ENCODE measurements around the gene CRHR2.

CRHR2 gene

GRCh38 chr7:30698481-30698880 is 16.2 kb upstream of the CRHR2 start:
- H3K27ac ChIP-seq = no peak overlapping the region
- no peak for TF ChIP-seq CTCF (conservative IDR thresholded peaks at IDR 0.05)

GRCh38 chr7:30697719-30698460 is 15.6 kb upstream of the CRHR2 start:
- no peak for TF ChIP-seq CTCF (conservative IDR thresholded peaks at IDR 0.05)
- H3K27ac ChIP-seq = no peak overlapping the region

GRCh38 chr7:30694774-30695721 is 12.8 kb upstream of the CRHR2 start:
- TF ChIP-seq CTCF (conservative IDR thresholded peaks at IDR 0.05) = no peak
- H3K27ac ChIP-seq = no peak overlapping the region

GRCh38 chr7:30694218-30694745 is 12.0 kb upstream of the CRHR2 start:
- no peak overlapping the region for H3K27ac ChIP-seq
- no peak for TF ChIP-seq CTCF (conservative IDR thresholded peaks at IDR 0.05)

- no peak for TF ChIP-seq CTCF (conservative IDR thresholded peaks at IDR 0.05)
- no peak overlapping the region for H3K27ac ChIP-seq
These were observed 10.6 kb upstream of the CRHR2 start for GRCh38 chr7:30692882-30693281.

- H3K27ac ChIP-seq = no peak overlapping the region
- TF ChIP-seq CTCF (conservative IDR thresholded peaks at IDR 0.05) = no peak
These were observed 10.2 kb upstream of the CRHR2 start for GRCh38 chr7:30692438-30692837.

- no peak for TF ChIP-seq CTCF (conservative IDR thresholded peaks at IDR 0.05)
These were observed 7.8 kb upstream of the CRHR2 start for GRCh38 chr7:30690011-30690410.

More at GRCh38 chr7:30690011-30690410, 7.8 kb upstream of the CRHR2 start:
- no peak overlapping the region for H3K27ac ChIP-seq
